Trophoblast cell (in vitro differentiated cells and primary cell): ENCODE results near the gene TPK1.

Experiments used
- DNase-seq, 2 donors: peaks; one replicate each; pipeline ENCODE4 v3.0.0-alpha.2; 2016
- H2AFZ ChIP-seq: 2 replicates; pipeline ENCODE4 v1.6.1; 2013; ENCODE audit warnings: low read length, moderate library complexity, mild to moderate bottlenecking; ENCODE audit not compliant: insufficient read depth, poor library complexity
- H2AK5ac ChIP-seq: 2 replicates; pipeline ENCODE4 v1.6.1; 2013; ENCODE audit warnings: mild to moderate bottlenecking, low read length
- H2BK120ac ChIP-seq: 2 replicates; pipeline ENCODE4 v1.6.1; 2013; ENCODE audit warnings: low read length, mild to moderate bottlenecking, moderate library complexity; ENCODE audit not compliant: insufficient read depth, poor library complexity
- H2BK12ac ChIP-seq: 2 replicates; pipeline ENCODE4 v1.6.1; 2013; ENCODE audit warnings: mild to moderate bottlenecking, low read length, moderate library complexity
- H2BK5ac ChIP-seq: 2 replicates; pipeline ENCODE4 v1.6.1; 2013; ENCODE audit warnings: low read length, low read depth, moderate library complexity, mild to moderate bottlenecking; ENCODE audit not compliant: poor library complexity
- H3K14ac ChIP-seq: 2 replicates; pipeline ENCODE4 v1.6.1; 2013; ENCODE audit warnings: mild to moderate bottlenecking, low read length
- H3K18ac ChIP-seq: 2 replicates; pipeline ENCODE4 v1.6.1; 2013; ENCODE audit warnings: mild to moderate bottlenecking, low read length
- H3K23ac ChIP-seq: 2 replicates; pipeline ENCODE4 v1.6.1; 2013; ENCODE audit warnings: low read length
- H3K27ac ChIP-seq: 2 replicates; pipeline ENCODE4 v1.5.1; 2013; ENCODE audit warnings: low read depth, mild to moderate bottlenecking, inconsistent platforms, low read length, moderate library complexity
- H3K27me3 ChIP-seq: 2 replicates; pipeline ENCODE4 v1.6.1; 2013; ENCODE audit warnings: inconsistent platforms, mild to moderate bottlenecking, low read length, moderate library complexity; ENCODE audit not compliant: insufficient read depth
- H3K36me3 ChIP-seq, 2 experiments: 1 replicate in 1 of 2; 2 replicates in 1 of 2; pipeline ENCODE4 v1.6.1; 2013; ENCODE audit warnings: low read length in 2 of 2, mild to moderate bottlenecking in 2 of 2, moderate library complexity in 1 of 2; ENCODE audit not compliant: insufficient read depth in 2 of 2, control insufficient read depth in 1 of 2
- H3K4ac ChIP-seq: 2 replicates; pipeline ENCODE4 v1.6.1; 2013; ENCODE audit warnings: low read depth, mild to moderate bottlenecking, low read length, moderate library complexity
- H3K4me1 ChIP-seq, 2 experiments: 1 replicate in 1 of 2; 2 replicates in 1 of 2; pipeline ENCODE4 v1.6.1; 2013; ENCODE audit warnings: low read length in 2 of 2, mild to moderate bottlenecking in 2 of 2, moderate library complexity in 1 of 2; ENCODE audit not compliant: insufficient read depth in 2 of 2, control insufficient read depth in 1 of 2
- H3K4me2 ChIP-seq: 2 replicates; pipeline ENCODE4 v1.6.1; 2013; ENCODE audit warnings: inconsistent platforms, mild to moderate bottlenecking, low read length, moderate library complexity
- H3K4me3 ChIP-seq: 2 replicates; pipeline ENCODE4 v1.5.1; 2013; ENCODE audit warnings: mild to moderate bottlenecking, low read depth, low read length, inconsistent platforms
- H3K79me1 ChIP-seq: one replicate; pipeline ENCODE4 v1.6.1; 2013; ENCODE audit warnings: low read length
- H3K79me2 ChIP-seq: 2 replicates; pipeline ENCODE4 v1.6.1; 2013; ENCODE audit warnings: low read length, mild to moderate bottlenecking; ENCODE audit not compliant: control insufficient read depth, insufficient read depth, poor library complexity
- H3K9ac ChIP-seq: 2 replicates; pipeline ENCODE4 v1.6.1; 2013; ENCODE audit warnings: mild to moderate bottlenecking, low read length
- H3K9me3 ChIP-seq: 2 replicates; pipeline ENCODE4 v1.6.1; 2013; ENCODE audit warnings: low read depth, mild to moderate bottlenecking, control low read depth, inconsistent platforms, low read length; ENCODE audit not compliant: insufficient read depth
- H4K12ac ChIP-seq: 2 replicates; pipeline ENCODE4 v1.6.1; 2013; ENCODE audit warnings: low read depth, mild to moderate bottlenecking, low read length, moderate library complexity
- H4K8ac ChIP-seq: 2 replicates; pipeline ENCODE4 v1.6.1; 2013; ENCODE audit warnings: low read depth, mild to moderate bottlenecking, low read length, moderate library complexity
- H4K91ac ChIP-seq: one replicate; pipeline ENCODE4 v1.6.1; 2013; ENCODE audit warnings: low read depth, mild to moderate bottlenecking, low read length, moderate library complexity
- WGBS: extraction: QIAGEN DNeasy Blood & Tissue Kit; methylation state at CpG from one replicate; pipeline ENCODE4 v1.1.7; 2013; ENCODE audit warnings: missing lambda C conversion rate; ENCODE audit not compliant: insufficient read length, insufficient coverage; ENCODE audit errors: extremely low coverage; 5-methylcytosine and 5-hydroxymethylcytosine counted together

The TPK1 gene

DNA sequence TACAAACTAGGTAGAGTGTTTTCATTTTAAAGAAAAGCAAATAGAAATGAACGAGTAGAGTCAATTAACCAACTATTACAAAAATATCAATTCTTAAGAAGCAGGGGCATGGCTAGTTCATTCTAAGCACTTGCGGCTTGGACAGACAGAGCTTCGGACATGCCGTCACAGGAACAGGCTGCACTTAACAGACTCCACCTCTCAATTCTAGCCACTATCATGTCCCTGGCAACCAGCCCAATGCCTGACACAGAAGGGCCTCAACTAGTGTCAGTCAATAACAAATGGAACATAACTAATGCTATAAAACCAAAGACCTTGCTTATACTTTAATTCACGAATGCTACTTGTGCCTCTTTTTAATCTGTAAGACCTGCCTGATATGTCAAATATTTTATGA is 74.4 kb downstream of the TPK1 start:
- Histone ChIP-seq H3K4ac (no peak overlapping the region), H4K12ac (no peak overlapping the region), H3K4me1 (peaks cover 0 to 2% of the 10 kb centered on the region in 2 experiments), H3K9ac (no peak overlapping the region), H3K9me3 (no peaks in the 10 kb centered on the region), H4K8ac (no peak overlapping the region), H4K91ac (no peak overlapping the region), H3K36me3 (no peaks in the 10 kb centered on the region), H3K14ac (no peak overlapping the region), H3K79me2 (no peaks in the 10 kb centered on the region), H2BK5ac (no peak overlapping the region), H3K18ac (no peak overlapping the region), H3K27me3 (no peaks in the 10 kb centered on the region), H3K23ac (no peak overlapping the region), H3K79me1 (no peaks in the 10 kb centered on the region), H2AK5ac (no peak overlapping the region), H3K4me3 (no peak overlapping the region), H3K4me2 (no peak overlapping the region), H2AFZ (no peak overlapping the region), H2BK12ac (no peak overlapping the region), H2BK120ac (no peak overlapping the region), H3K27ac (no peak overlapping the region)
- WGBS, result no CpG with 5 or more reads among the region's 5 CpGs
- no peak for DNase-seq

- Histone ChIP-seq H3K9ac (no peak overlapping the region), H3K23ac (no peak overlapping the region), H4K8ac (no peak overlapping the region), H2BK5ac (no peak overlapping the region), H3K9me3 (no peaks in the 10 kb centered on the region), H3K27me3 (no peaks in the 10 kb centered on the region), H3K14ac (no peak overlapping the region), H3K36me3 (no peaks in the 10 kb centered on the region), H4K12ac (no peak overlapping the region), H4K91ac (no peak overlapping the region), H2AFZ (no peak overlapping the region), H2BK120ac (no peak overlapping the region), H3K79me2 (no peaks in the 10 kb centered on the region), H3K18ac (no peak overlapping the region), H2AK5ac (no peak overlapping the region), H3K27ac (no peak overlapping the region), H3K4me1 (peaks cover 0 to 2% of the 10 kb centered on the region in 2 experiments), H3K4me2 (no peak overlapping the region), H3K4me3 (no peak overlapping the region), H2BK12ac (no peak overlapping the region), H3K4ac (no peak overlapping the region), H3K79me1 (no peaks in the 10 kb centered on the region)
- no CpG with 5 or more reads among the region's 4 CpGs for WGBS
- DNase-seq, result no peak
Observed at GRCh38 chr7:144759653-144760052, 76.2 kb downstream of the TPK1 start.

GRCh38 chr7:144747936-144748335 is 87.9 kb downstream of the TPK1 start:
- Histone ChIP-seq H4K91ac (no peak overlapping the region), H3K79me1 (no peaks in the 10 kb centered on the region), H3K14ac (no peak overlapping the region), H3K4me1 (no peaks in the 10 kb centered on the region), H3K9ac (no peak overlapping the region), H3K27ac (no peak overlapping the region), H3K9me3 (no peaks in the 10 kb centered on the region), H3K36me3 (no peaks in the 10 kb centered on the region), H4K8ac (no peak overlapping the region), H2AFZ (no peak overlapping the region), H3K23ac (no peak overlapping the region), H3K27me3 (no peaks in the 10 kb centered on the region), H3K18ac (no peak overlapping the region), H2BK5ac (no peak overlapping the region), H3K4me3 (no peak overlapping the region), H4K12ac (no peak overlapping the region), H3K4ac (no peak overlapping the region), H3K4me2 (no peak overlapping the region), H2BK120ac (no peak overlapping the region), H2BK12ac (no peak overlapping the region), H2AK5ac (no peak overlapping the region), H3K79me2 (no peaks in the 10 kb centered on the region)
- DNase-seq, result no peak
- no CpG with 5 or more reads among the region's 2 CpGs for WGBS

GRCh38 chr7:144738708-144739314 is 97.0 kb downstream of the TPK1 start:
- no peak overlapping the region for H3K4me2 ChIP-seq
- no peak overlapping the region for H3K23ac ChIP-seq
- no peaks in the 10 kb centered on the region for H3K27me3 ChIP-seq
- H4K12ac ChIP-seq, result no peak overlapping the region
- no CpG with 5 or more reads among the region's 5 CpGs for WGBS
- no peak overlapping the region for H4K91ac ChIP-seq
- no peak overlapping the region for H3K4ac ChIP-seq
- H2AFZ ChIP-seq, result no peak overlapping the region
- no peaks in the 10 kb centered on the region for H3K36me3 ChIP-seq
- H3K4me1 ChIP-seq, result no peaks in the 10 kb centered on the region
- H2BK5ac ChIP-seq, result no peak overlapping the region
- no peaks in the 10 kb centered on the region for H3K79me1 ChIP-seq
- no peak overlapping the region for H3K27ac ChIP-seq
- no peak overlapping the region for H2AK5ac ChIP-seq
- H2BK12ac ChIP-seq, result no peak overlapping the region
- no peak overlapping the region for H2BK120ac ChIP-seq
- no peak overlapping the region for H3K14ac ChIP-seq
- peak; percentile 3 to 70 for DNase-seq
- no peak overlapping the region for H4K8ac ChIP-seq
- H3K79me2 ChIP-seq, result no peaks in the 10 kb centered on the region
- H3K18ac ChIP-seq, result no peak overlapping the region
- no peaks in the 10 kb centered on the region for H3K9me3 ChIP-seq
- H3K4me3 ChIP-seq, result no peak overlapping the region
- H3K9ac ChIP-seq, result no peak overlapping the region
